ENCODE data around the gene SULT1A3. TPM values are rescaled to one million over a fixed set of nuclear protein-coding genes. Genes with fewer than 3 reads are reported as not detected.
"Not testable (repeated sequence)": the region's sequence is repeated elsewhere in the genome, so short reads cannot be mapped to it uniquely, and the experiment has no call there.

Gene SULT1A3
- total RNA-seq, 4 donors from 2014 or later = 1.8 to 26.5 (median 9.5) TPM

DNA sequence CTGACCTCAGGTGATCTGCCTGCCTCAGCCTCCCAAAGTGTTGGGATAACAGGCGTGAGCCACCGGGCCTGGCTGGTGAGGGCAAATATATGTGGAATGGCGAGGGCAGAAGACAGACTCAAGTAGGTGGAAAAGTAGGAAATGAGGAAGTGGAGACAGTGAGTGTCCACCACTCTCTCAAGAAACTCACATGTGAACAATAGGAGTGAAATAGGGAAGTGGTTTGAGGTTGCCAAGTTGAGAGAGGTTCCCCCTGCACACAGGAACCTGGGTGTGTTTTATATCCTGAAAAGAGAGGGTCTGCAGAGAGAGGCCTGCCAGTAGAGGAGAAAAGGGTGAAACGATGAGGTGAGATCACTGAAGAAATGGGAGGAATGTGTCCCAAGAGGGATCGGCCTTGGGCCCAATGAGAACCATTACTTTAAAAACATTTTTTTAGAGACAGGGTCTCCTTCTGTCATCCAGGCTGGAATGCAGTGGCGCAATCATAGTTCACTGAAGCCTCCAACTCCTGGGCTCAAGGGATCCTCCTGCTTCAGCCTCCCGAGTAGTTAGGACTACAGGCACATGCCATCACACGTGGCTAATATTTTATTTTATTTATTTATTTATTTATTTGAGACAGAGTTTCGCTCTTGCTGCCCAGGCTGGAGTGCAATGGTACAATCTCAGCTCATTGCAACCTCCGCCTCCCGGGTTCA, 32.7 kb upstream of the SULT1A3 start:
- no peaks in the 10 kb centered on the region for H3K9me3 ChIP-seq
- intact Hi-C loops (cut with DNase I; ENCODE audit: low total_unique reads) = no loop called here
- no peaks in the 10 kb centered on the region for H3K4me1 ChIP-seq
- DNase-seq = no peak
- H3K27ac ChIP-seq = no peak overlapping the region
- no peak overlapping the region for H3K4me3 ChIP-seq
- no peak for TF ChIP-seq POLR2A (IDR thresholded peaks at IDR 0.05)
- TF ChIP-seq, protein P1, sequence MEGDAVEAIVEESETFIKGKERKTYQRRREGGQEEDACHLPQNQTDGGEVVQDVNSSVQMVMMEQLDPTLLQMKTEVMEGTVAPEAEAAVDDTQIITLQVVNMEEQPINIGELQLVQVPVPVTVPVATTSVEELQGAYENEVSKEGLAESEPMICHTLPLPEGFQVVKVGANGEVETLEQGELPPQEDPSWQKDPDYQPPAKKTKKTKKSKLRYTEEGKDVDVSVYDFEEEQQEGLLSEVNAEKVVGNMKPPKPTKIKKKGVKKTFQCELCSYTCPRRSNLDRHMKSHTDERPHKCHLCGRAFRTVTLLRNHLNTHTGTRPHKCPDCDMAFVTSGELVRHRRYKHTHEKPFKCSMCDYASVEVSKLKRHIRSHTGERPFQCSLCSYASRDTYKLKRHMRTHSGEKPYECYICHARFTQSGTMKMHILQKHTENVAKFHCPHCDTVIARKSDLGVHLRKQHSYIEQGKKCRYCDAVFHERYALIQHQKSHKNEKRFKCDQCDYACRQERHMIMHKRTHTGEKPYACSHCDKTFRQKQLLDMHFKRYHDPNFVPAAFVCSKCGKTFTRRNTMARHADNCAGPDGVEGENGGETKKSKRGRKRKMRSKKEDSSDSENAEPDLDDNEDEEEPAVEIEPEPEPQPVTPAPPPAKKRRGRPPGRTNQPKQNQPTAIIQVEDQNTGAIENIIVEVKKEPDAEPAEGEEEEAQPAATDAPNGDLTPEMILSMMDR (IDR thresholded peaks at IDR 0.05) = no peak
- no peaks in the 10 kb centered on the region for H3K27me3 ChIP-seq
- H3K36me3 ChIP-seq = no peaks in the 10 kb centered on the region

DNA sequence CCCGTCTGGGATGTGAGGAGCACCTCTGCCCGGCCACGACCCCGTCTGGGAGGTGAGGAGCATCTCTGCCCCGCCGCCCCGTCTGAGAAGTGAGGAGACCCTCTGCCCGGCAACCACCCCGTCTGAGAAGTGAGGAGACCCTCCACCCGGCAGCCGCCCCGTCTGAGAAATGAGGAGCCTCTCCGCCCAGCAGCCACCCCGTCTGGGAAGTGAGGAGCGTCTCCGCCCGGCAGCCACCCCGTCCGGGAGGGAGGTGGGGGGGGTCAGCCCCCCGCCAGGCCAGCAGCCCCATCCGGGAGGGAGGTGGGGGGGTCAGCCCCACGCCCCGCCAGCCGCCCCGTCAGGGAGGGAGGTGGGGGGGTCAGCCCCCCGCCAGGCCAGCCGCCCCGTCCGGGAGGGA, 30.3 kb upstream of the SULT1A3 start:
- H3K4me1 ChIP-seq; H3K27me3 ChIP-seq; H3K36me3 ChIP-seq; intact Hi-C loops (cut with DNase I; ENCODE audit: low total_unique reads); H3K4me3 ChIP-seq; DNase-seq; H3K27ac ChIP-seq; H3K9me3 ChIP-seq: not testable (repeated sequence)

DNA sequence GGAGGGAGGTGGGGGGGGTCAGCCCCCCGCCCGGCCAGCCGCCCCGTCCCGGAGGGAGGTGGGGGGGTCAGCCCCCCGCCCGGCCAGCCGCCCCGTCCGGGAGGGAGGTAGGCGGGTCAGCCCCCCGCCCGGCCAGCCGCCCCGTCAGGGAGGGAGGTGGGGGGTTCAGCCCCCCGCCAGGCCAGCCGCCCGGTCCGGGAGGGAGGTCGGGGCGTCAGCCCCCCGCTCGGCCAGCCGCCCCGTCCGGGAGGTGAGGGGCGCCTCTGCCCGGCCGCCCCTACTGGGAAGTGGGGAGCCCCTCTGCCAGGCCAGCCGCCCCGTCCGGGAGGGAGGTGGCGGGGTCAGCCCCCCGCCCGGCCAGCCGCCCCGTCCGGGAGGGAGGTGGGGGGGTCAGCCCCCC, 29.6 kb upstream of the SULT1A3 start:
- H3K36me3 ChIP-seq; H3K9me3 ChIP-seq; H3K27ac ChIP-seq; H3K4me3 ChIP-seq; DNase-seq; H3K27me3 ChIP-seq; H3K4me1 ChIP-seq; intact Hi-C loops (cut with DNase I; ENCODE audit: low total_unique reads): not testable (repeated sequence)

DNA sequence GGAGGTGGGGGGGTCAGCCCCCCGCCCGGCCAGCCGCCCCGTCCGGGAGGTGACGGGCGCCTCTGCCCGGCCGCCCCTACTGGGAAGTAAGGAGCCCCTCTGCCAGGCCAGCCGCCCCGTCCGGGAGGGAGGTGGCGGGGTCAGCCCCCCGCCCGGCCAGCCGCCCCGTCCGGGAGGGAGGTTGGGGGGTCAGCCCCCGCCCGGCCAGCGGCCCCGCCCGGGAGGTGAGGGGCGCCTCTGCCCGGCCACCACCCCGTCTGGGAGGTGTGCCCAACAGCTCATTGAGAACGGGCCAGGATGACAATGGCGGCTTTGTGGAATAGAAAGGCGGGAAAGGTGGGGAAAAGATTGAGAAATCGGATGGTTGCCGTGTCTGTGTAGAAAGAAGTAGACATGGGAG, 28.9 kb upstream of the SULT1A3 start:
- H3K36me3 ChIP-seq; intact Hi-C loops (cut with DNase I; ENCODE audit: low total_unique reads); H3K4me3 ChIP-seq: not testable (repeated sequence)

DNA sequence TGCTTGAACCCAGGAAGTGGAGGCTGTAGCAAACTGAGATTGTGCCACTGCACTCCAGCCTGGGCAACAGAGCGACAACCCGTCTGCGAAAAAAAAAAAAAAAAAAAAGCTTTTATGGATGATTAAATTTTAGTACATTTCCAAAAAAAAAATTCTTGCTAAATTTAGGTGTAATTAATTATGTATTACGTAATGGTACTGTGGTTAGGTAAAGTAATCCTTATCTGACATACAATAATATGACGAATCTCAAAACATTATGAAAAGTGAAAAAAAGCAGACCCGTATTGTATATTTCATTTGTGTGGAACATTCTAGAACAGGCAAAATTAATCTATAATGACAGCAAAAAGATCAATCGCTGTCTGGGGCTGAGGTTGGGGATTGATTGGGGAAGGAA, 26.0 kb upstream of the SULT1A3 start:
- Histone ChIP-seq H3K4me3 (no peak overlapping the region), H3K9me3 (no peaks in the 10 kb centered on the region), H3K27ac (no peak overlapping the region), H3K36me3 (no peaks in the 10 kb centered on the region), H3K27me3 (no peaks in the 10 kb centered on the region), H3K4me1 (no peaks in the 10 kb centered on the region)
- DNase-seq = no peak
- TF ChIP-seq, protein P1 (IDR thresholded peaks at IDR 0.05) = no peak
- TF ChIP-seq POLR2A (IDR thresholded peaks at IDR 0.05) = no peak
- intact Hi-C loops (cut with DNase I; ENCODE audit: low total_unique reads) = no loop called here

More for the DNA sequence above, 28.9 kb upstream of the SULT1A3 start:
- H3K27me3 ChIP-seq, H3K4me1 ChIP-seq, DNase-seq, H3K27ac ChIP-seq, H3K9me3 ChIP-seq: not testable (repeated sequence)

DNA sequence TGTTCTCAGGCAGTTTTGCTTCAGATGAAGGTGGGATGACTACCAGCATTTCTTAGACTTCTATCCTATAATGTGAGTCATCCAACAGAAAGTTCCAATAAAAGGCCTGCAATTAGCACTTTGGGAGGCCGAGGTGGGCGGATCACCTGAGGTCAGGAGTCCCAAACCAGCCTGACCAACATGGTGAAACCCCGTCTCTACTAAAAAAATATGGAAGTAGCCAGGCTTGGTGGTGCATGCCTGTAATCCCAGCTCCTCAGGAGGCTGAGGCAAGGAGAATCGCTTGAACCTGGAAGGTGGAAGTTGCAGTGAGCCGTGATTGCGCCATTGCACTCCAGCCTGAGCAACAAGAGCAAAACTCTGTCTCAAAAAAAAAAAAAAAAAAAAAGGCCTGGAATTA, 22.2 kb upstream of the SULT1A3 start:
- H3K27me3 ChIP-seq; H3K9me3 ChIP-seq; H3K36me3 ChIP-seq; intact Hi-C loops (cut with DNase I; ENCODE audit: low total_unique reads); H3K4me1 ChIP-seq; H3K4me3 ChIP-seq; H3K27ac ChIP-seq; DNase-seq: not testable (repeated sequence)

DNA sequence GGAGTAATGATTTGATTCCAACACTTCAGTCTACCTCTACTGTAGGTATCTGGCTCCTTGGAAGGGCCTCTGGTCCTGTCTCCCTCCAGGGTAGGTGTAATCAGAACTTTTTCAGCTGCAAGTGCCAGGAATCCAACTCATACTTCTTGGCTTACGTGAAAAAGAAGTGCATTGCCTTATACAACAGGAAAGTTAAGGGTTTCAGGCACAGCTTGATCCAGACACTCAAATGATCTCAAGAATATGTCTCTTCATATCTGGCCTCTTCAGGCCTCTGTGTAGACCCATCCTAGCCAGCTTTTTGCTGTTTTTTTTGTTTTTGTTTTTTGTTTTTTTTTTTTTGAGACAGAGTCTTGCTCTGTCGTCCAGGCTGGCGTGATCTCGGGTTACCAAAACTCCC, 19.9 kb upstream of the SULT1A3 start:
- DNase-seq = no peak
- Histone ChIP-seq H3K4me3 (no peak overlapping the region), H3K27me3 (no peaks in the 10 kb centered on the region), H3K27ac (no peak overlapping the region), H3K36me3 (no peaks in the 10 kb centered on the region), H3K9me3 (no peaks in the 10 kb centered on the region), H3K4me1 (peaks cover 0 to 7% of the 10 kb centered on the region in 2 donors)
- no peak for TF ChIP-seq POLR2A (IDR thresholded peaks at IDR 0.05)
- TF ChIP-seq, protein P1 (IDR thresholded peaks at IDR 0.05) = no peak
- intact Hi-C loops (cut with DNase I; ENCODE audit: low total_unique reads) = no loop called here

Measured in uterus (tissue), 4 donors.